Measurements from ENCODE around the gene AANAT. TPM values are rescaled to one million over a fixed set of nuclear protein-coding genes. Genes with fewer than 3 reads are reported as not detected.

The AANAT gene
- polyA plus RNA-seq, 5 donors, result 0.05 to 0.22 (median 0.19) TPM; not detected in 2

DNA sequence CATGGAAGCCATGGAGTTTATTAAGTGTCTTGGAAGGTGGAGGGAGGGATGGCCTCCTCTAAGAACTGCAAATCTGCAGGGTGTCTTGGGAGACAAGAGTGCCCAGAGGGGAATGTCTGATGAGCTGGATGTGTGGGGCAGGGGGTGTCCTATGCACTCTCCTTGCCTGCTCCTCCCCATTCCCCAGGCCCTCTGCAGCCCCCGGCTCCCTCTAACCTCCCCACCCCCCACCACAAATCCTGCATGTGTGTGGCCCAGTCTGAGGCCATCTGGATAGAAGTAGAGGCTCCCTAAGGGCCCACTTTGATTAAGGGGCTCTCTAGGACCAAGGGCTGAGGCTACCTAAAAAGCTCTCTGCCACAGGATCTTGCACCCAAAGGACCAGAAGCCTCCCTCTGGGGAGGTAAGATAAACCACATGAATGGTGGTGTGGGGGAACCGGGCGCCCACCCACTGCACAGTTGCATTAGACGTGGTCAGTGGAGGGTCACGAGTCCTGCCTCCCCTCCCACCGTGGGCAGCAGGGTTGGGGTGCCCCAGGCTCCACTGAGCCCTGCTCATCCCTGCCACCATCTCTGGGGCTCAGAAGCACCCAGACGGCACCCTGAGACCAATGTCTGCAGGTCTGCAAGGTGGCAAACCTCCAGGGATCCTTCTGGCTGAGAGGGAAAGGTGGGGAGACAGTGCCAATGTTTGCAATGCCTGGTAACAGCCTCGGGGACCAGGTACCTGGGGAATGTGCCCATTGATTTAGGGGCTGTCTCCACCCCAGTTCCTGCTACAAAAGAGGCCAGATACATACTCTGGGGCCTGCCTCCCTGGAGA is 618 bp downstream of the AANAT start:
- DNase-seq, result no peak

DNA sequence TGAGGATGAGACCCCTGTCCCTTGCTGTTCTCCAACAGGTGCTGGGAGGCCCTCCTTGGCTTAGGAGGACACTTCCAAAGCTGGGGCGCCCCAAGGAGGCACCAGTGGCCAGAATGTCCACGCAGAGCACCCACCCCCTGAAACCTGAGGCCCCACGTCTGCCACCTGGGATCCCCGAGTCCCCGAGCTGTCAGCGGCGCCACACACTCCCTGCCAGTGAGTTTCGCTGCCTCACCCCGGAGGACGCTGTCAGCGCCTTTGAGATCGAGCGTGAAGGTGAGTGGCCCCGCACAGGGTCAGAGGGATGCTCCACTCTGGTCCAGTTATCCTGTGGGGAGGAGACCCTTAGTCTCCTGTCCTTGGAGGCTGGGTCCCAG is 1.2 kb downstream of the AANAT start:
- DNase-seq, result no peak

DNA sequence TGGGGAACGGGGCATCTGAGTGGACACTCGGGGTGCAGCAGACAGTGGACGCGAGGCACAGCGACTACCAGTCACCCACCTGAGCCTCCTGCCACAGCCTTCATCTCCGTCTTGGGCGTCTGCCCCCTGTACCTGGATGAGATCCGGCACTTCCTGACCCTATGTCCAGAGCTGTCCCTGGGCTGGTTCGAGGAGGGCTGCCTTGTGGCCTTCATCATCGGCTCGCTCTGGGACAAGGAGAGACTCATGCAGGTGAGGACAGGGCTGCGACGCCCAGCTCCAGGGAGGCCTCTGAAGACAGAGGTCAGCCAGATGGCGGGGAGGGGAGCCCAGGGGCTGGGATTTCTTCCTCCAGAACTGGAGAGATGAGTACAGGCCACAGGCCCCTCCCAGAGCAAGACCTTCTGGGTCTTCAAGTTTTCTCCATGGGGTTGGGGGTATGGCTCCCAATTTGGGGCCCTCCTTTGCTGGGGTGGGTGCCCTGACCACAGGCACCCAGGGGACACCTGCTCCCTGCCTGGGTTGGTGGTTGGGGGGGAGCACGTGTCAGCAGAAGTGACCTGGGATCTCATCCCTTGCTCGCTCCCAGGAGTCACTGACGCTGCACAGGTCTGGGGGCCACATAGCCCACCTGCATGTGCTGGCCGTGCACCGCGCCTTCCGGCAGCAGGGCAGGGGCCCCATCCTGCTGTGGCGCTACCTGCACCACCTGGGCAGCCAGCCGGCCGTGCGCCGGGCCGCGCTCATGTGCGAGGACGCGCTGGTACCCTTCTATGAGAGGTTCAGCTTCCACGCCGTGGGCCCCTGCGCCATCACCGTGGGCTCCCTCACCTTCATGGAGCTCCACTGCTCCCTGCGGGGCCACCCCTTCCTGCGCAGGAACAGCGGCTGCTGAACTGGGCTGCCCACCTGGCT is 1.9 kb downstream of the AANAT start:
- no peak for DNase-seq

DNA sequence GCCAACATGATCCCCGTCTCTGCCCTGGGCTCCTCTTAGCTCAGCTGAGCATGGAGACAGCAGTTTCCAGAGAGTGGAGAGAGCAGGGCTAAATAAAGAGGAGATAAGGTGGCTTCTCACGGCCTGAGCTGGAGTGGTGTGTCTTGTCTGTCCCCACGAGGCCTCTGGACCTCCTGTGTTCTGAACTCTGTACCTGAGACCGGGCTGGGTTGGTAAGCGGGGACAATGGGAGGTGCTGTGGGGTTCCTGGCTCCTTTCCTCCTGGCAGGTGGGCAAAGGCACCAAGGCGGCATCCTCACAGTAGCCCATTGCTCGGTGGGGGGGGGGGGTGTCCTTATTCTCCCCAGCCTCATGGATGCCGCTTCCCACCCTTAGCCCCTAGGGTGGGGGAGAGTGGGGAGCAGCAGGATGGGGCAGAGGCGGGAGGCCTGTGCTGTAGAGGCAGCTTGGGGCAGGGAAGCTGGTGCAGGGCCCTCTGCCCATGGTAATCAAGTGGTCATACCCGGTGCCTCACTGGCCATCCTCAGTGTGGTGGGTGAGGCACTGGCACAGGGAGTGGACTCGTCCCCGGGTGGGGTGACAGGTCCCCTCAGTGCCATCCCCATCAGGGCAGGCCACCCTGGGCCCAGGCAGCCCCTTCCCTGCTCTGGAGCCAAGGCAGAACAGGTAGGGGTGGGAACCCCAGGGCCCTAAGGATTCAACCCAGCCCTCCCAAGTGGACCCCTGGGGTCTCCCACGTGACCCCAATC is 2.8 kb downstream of the AANAT start:
- DNase-seq, result no peak

DNA sequence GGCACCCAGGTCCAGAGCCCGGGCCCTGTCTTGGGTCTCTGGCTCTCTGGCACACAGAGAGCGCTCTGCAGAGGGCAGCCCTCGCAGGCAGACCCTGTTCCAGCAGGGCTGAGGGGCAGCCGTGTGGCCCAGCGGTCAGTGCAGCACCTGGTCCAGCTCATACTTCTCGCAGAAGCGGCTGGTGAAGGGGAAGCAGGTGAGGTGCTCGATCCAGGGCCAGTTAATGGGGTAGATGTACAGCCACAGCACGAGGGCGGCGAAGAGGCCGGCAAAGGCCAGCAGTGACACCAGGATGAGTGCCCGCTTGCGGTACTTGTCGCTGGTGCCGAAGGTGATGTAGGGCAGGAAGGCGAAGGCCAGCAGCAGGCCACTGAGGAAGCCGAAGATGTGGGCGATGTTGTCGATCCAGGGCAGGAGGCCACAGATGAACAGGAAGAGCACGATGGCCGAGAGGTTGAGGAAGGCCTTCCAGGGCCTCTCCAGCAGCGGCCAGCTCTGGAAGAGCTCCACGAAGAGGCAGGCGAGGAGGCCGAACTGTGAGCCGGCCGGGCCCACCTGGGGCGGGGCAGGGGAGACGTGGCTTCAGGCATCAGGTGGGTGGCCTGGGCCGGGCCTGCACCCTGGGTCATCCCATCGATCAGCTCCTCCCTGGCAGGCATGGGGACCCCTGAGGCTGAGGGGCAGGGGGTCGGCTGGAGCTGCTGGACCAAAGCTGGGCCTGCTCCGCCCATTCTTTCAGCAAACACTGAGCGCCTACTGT is 4.3 kb downstream of the AANAT start:
- no peak for DNase-seq

DNA sequence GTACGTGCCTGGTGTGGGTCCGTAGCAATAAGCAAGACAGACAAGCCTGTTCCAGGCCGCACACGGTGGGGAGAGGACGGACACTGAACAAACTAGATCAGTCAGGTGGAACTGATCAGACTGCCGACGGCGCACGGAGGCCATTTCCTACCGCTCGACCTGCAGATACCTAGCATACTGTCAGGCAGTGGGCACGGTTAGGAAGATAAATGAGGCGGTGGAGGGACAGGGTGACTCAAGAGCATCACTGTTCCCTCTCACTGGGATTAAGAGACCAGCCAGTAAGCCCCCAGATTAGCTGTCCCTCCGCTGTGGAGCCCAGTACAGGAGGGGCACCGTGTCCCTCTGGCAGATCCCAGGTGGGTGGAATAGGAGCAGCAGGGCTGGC is 4.8 kb downstream of the AANAT start:
- no peak for DNase-seq

DNA sequence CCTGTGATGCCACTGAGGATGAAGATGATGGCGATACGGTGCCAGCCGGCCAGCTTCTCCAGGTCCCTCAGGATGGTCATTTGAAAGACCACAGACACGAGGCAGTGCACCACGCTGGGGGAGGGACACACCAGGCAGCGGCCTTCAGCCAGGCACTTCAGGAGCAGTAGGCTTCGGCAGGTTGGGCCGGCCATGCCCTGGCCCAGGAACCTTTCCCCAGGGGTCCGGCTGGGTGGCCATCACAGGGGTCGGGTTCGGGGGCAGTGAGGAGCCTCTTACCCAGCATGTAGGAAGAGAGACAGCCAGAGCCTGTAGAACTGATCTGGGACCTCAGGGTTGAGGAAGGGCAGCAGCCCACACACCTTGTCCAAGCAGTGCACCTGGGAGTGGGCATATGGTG is 5.3 kb downstream of the AANAT start:
- no peak for DNase-seq

DNA sequence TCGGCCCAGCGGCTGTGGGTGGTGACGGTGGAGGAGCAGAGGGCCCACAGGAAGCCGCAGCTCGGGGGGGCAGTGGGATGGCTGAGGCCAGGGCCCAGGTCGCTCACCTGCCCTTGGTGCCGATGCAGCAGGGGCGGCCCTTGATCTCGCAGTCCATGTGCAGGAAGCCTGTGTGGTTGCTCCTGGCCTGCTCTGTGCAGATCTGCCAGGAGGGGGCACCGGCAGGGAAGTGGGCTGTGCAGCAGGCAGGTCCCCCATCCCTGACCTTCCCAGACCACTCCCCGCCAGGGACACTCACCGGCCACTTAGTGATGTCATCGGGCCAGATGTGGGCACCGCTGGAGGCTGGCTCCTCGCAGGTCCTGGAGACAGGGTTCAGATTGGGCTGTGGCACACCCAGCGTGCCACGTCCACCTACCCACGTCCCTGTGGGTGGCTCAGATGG is 6.2 kb downstream of the AANAT start:
- no peak for DNase-seq

DNA sequence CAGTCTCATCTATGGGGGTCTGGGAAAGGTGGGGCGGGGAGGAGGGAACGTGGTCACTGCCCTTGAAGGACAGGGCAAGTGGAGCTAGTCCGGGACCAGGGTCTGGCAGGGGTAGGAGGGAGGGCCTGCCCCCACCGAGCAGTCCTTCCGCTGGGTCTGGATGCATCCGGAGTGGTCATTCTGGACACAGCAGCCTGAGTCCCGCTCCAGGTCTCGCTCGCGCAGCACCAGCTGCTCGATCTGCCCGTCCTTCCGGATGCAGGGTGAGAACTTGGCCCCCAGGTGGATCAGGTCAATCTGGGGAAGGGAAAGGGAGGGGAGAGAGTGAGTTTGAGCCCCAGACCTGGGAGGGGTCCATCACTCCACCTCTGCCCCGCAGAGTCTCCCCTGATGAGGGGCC is 6.8 kb downstream of the AANAT start:
- no peak for DNase-seq

DNA sequence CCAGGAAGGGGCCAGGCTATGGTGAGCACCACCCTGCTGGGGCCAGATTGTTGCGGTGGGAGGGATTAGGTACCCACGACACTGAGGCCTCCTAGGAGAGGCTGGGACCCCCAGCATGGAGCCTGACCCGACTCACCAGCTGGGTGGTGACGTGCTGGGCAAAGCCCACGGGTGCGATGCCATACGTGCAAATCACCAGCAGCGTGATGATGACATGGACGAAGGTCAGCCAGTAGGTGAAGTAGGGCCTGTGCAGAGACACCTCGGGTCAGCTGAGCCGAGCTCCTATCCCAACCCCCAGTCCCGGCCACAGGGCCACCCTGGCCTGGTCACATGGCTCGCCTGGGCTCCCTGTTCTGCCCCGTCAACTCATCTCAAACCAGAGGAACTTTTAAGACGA is 7.5 kb downstream of the AANAT start:
- DNase-seq, result no peak

DNA sequence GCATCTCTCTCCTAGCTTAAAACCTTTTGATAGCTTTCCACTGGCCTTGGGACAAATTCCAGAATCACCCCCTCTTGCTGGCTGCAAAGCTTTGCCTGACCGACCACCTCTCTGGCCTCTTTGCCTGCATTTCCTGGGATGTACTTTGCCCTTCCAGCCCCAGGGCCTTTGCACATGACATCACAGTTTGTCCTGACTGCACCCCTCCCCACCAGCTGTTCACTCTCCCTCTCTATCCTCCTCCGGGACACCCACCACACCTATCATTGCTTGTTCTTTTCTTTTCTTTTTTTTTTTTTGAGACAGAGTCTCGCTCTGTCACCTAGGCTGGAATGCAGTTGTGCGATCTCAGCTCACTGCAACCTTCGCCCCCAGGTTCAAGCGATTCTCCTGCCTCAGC is 7.9 kb downstream of the AANAT start:
- no peak for DNase-seq

DNA sequence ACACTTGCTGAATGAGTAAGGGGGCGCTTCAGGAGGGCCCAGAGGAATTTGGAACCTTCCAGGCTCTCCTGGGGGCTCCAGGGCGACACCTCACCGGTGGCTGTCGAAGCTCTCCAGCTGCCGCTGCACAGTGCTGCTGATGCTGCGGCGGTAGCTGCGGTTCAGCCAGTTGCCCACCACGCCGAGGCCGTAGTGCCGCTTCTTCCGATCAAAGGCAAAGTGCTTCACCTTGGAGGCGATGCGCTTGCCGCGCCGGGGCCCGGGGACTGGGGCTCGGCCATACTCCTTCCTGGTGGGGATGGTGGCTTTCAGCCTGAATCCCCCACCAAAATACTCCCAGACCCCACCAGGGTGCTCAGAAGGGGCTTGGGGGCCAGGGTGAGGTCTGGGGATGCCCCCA is 9.3 kb downstream of the AANAT start:
- no peak for DNase-seq

DNA sequence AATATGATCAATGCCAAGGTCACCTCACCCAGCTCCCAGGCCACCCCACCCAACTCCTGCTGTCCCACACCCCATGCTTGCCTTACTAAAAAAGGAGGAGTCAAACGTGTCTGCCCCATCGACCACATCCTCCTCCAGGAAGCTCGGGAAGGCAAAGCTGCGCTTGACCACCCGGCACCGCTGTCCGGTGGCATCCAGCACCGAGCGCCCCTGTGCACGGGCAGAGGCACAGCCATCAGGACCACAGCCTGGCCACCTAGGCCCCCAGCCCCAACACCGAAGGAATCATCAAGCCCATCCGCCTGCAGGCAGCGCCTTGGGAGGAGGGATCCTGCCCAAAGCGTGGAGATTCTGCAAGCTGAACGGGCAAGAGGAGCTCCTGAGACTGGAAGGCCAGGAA is 10.2 kb downstream of the AANAT start:
- no peak for DNase-seq

DNA sequence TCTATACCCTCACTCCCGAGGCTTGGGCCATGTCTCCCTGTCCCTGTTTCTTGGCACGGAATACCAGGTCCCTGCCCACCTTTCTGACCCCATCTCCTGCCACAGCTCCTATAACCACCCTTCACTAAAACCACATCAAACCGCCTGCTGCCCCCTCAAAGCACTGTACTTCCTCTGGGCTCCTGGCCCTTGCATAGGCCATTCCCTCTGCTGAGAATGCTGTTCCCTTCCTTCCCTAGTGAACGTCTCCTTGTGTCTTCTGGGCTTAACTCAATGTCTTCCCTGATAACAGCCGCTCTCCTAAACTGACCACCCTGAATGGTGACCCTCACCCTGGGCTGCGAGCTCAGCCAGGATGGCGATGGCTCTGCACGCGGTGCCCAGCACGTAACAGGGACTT is 10.7 kb downstream of the AANAT start:
- DNase-seq, result no peak

DNA sequence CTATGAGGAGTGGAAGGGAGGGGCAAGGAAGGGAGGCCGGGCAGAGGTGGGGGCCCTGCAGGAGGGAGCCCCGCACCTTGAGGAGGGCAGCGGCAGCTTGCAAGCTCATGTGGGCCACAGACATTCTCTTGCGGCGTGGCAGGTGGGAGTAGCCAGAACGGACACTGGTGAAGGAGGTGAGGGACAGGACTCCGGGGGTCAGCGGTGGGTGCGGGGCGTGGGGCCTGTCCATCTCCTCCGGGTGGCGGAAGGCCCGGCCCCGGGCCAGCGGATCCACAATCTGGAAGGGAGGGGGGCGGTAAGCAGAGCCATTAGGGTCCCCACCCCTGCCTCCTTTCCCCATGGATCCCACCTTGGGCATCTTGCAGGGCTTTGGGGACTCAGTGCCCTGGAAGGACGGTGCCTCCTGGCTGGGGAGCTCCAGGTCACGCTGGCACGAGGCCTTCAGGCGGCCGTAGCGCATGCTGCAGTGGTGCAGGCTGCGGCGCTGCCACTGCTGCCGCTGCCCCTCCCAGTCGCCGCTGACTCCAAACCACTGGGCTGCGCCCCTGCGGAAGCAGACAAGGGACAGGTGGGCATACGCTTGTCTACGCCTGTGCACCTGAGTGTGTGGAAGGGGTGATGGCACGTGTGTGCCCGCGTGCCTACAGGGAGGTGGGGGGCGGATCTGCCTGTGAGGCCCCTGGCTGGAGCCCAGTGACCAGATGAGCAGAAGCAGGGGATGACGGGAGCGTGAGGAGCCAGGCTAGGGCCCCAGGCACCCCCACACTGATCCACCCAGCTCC is 11.5 kb downstream of the AANAT start:
- DNase-seq, result no peak

DNA sequence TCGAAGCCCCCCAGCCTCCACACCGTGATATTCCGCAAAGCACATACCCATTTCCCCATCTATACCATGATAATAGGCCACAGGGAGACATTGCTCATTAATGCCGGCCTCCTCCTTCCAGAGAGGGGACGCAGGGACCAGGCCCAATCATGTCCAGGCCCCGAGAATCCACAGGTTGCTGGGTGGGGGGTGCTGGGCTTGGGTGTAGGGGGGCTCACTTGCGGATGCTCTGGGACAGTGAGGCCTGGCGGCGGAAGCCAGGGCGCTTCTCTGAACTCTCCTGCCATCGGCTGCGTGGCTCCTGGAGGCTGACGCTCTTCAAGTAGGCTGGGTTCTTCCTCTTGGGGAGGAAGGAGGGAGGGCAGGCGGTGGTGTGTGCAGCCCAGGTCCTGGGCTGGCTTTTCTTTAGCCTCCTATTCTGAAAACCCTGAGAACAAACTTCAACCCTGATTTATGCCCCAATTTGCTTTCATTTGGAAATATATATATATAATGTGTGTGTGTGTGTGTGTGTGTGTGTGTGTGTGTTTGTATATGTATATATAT is 12.2 kb downstream of the AANAT start:
- no peak for DNase-seq

DNA sequence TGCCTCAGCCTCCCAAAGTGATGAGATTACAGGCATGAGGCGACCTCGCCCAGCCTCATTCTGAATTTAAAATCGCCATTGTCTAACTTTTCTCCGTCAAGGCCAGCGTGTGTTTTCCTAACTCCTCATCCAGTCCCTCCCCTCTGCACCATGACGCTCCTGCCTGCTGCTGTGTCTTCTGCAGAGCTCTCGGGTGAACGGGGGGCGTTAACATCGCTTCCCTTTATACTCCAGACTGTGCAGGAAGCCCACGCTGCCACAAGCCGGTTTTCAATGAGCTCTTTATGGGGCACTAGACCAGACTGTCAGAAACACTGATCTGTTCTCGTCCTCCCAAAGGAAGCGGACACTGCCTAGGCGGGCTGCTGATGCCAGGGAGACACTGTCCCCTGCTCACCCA is 13.2 kb downstream of the AANAT start:
- no peak for DNase-seq

DNA sequence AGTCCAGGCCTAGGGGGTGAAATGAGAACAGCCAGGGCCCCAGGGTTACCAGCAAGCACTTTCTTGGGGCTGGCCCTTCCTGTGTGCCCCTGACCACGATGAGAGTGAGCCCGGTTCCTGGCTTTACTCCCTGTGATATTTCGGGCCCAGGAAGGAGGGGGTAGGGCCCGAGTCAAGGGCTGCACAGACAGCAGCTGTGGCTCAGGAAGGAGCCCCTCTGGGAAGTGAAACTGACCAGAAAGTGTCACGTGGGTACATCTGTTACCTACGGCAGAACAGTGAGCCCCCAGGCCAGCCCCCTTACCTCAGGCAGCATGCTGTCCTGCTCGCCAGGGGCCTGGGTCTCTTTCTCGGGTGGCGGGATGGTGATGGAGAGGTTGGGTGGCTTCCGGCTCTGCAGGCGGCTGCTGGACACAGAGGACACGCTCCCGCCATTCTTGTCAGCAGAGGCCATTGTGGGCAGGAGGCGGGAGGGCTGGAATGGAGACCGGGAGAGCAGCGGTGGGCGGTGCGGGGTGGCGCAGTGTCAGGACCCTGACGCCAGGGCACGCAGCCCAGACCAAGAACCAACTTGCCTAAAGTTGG is 13.8 kb downstream of the AANAT start:
- DNase-seq, result no peak

DNA sequence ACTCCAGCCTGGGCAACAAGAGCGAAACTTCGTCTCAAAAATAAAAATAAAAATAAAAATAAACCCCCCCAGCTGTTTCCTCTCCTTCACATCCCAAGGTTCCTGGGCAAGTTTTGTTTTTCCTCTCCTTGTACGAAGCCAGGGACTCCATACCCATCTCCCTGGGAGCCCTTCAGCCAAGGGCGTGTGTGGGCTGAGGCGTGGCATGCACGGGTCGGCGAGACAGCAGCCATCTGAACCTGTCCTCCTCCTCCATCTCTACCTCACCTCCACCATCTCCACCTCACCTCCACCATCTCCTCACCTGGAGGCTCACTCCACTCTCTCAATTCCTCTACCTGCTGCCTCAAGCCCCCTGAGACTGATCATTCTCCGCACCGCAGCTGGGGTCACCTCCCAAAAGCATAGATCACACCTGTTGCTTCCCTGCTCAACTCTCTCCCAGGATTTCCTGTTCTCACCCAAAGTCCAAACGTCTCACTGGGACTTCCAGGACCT is 16.9 kb downstream of the AANAT start:
- DNase-seq, result no peak

DNA sequence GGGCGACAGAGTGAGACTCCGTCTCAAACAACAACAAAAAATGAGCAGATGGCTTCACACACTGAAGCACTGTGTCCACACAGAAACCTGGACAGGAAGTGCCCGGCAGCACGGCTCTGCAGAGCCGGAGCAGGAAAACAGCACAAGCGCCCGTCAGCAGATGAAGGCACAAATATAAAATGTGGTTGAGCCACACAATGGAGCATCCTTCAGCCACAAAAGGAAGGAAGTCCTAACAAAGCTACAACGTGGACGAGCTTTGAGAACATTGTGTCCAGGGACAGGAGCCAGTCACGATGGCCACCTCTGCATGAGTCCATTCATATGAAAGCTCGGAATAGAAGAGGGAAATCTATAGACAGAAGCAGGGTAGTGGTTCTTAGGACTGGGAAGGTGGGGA is 18.2 kb downstream of the AANAT start:
- no peak for DNase-seq

Data from right lung (tissue), 5 donors.